HFFc6 (cell line): Measurements from ENCODE around the gene CAP2. TPM values are rescaled to one million over a fixed set of nuclear protein-coding genes. Genes with fewer than 3 reads are reported as not detected.
"Not testable (repeated sequence)": the region's sequence is repeated elsewhere in the genome, so short reads cannot be mapped to it uniquely, and the experiment has no call there.

ENCODE experiments used
- DNase-seq: peaks from one replicate; pipeline ENCODE4 v3.0.0-alpha.2; 2018
- H3K27ac Mint-ChIP-seq: 2 replicates; pipeline ENCODE4 v1.8.0; 2020; ENCODE audit warnings: mild to moderate bottlenecking, mixed read lengths
- H3K27me3 Mint-ChIP-seq: 2 replicates; pipeline ENCODE4 v1.8.0; 2021; ENCODE audit warnings: mild to moderate bottlenecking, moderate library complexity, mixed read lengths; ENCODE audit not compliant: insufficient read depth
- H3K36me3 Mint-ChIP-seq: 2 replicates; pipeline ENCODE4 v1.8.0; 2021; ENCODE audit warnings: low read depth, mixed read lengths
- H3K4me1 Mint-ChIP-seq: 2 replicates; pipeline ENCODE4 v1.8.0; 2020; ENCODE audit warnings: low read depth, mixed read lengths
- H3K4me3 Mint-ChIP-seq: 2 replicates; pipeline ENCODE4 v1.8.0; 2020; ENCODE audit warnings: mild to moderate bottlenecking, moderate library complexity, mixed read lengths
- H3K9me3 Mint-ChIP-seq: 2 replicates; pipeline ENCODE4 v1.8.0; 2020; ENCODE audit warnings: mild to moderate bottlenecking, mixed read lengths
- total RNA-seq, 6 experiments: library from RNA; stranded (reverse); fragmentation: NEBNext Ultra II Directional; extraction: Animal tissue kit (Norgen Biotek cat#: 25700); gene quantifications; 2 replicates in 1 of 6; 3 replicates in 5 of 6; pipeline ENCODE4 v1.2.3, GENCODE V29; 2021
- TF ChIP-seq, protein P1 (sequence below): fragments of 200-600 bp; sonication (generic); IDR thresholded peaks from 2 replicates; pipeline ENCODE4 v1.5.0; 2021; ENCODE audit warnings: antibody characterized with exemption, mild to moderate bottlenecking

CAP2 gene
- total RNA-seq, 6 experiments from 2014 or later, result 65.1 to 82.3 (median 67.9) TPM

DNA sequence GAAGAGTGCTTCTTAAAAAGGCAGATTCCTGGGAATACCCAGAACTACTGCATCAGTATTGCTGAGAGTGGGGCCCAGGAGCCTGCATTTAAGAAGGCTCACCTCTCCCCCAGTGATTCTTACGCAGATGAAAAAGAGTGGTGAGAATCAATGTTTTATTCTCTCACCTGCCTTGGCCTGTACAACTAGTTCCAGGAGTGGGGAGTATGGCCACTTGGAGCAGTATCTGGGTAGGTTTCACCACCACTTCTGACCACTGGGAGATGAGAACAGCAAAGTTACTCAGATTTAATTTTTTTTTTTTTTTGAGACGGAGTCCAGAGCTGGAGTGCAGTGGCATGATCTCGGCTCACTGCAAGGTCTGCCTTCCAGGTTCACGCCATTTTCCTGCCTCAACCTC lies 16.9 kb downstream of the CAP2 start:
- H3K4me3 Mint-ChIP-seq, result no peak overlapping the region
- peaks cover 2% of the 10 kb centered on the region for H3K27me3 Mint-ChIP-seq
- peaks cover 11% of the 10 kb centered on the region; the same call in 1 of the 2 replicates for H3K9me3 Mint-ChIP-seq
- peaks cover 60% of the 10 kb centered on the region for H3K4me1 Mint-ChIP-seq
- TF ChIP-seq, protein P1, sequence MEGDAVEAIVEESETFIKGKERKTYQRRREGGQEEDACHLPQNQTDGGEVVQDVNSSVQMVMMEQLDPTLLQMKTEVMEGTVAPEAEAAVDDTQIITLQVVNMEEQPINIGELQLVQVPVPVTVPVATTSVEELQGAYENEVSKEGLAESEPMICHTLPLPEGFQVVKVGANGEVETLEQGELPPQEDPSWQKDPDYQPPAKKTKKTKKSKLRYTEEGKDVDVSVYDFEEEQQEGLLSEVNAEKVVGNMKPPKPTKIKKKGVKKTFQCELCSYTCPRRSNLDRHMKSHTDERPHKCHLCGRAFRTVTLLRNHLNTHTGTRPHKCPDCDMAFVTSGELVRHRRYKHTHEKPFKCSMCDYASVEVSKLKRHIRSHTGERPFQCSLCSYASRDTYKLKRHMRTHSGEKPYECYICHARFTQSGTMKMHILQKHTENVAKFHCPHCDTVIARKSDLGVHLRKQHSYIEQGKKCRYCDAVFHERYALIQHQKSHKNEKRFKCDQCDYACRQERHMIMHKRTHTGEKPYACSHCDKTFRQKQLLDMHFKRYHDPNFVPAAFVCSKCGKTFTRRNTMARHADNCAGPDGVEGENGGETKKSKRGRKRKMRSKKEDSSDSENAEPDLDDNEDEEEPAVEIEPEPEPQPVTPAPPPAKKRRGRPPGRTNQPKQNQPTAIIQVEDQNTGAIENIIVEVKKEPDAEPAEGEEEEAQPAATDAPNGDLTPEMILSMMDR, result peak; percentile 28; the same call in 1 of the 2 replicates
- H3K36me3 Mint-ChIP-seq, result peaks cover 56% of the 10 kb centered on the region
- no peak for DNase-seq
- no peak overlapping the region; the same call in 1 of the 2 replicates for H3K27ac Mint-ChIP-seq

DNA sequence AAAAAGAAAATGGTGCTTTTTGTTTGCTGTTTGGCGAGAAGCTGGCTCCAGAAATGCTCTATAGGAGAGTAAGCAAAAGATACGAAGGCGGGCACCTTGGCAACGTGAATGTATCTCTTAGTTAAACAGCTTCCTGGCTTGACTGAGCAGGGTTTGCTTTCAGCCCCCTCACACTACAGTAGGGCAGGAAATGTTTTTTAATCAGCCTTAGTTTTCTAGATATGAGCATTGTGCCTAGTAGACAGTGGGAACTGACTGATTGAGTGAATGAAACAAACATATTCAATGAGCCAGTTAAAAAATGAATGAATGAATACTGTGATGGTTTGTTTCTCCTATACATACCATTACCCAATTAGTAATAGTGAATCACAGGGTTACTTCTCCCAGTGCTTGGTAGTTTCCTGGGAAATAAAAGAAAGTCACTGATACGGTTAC lies 19.9 kb downstream of the CAP2 start:
- H3K27me3 Mint-ChIP-seq, result peaks cover 2% of the 10 kb centered on the region
- H3K36me3 Mint-ChIP-seq, result peaks cover 51% of the 10 kb centered on the region
- TF ChIP-seq, protein P1, result no peak
- H3K4me3 Mint-ChIP-seq, result peak overlapping the region; percentile 79
- peak overlapping the region; percentile 94 for H3K27ac Mint-ChIP-seq
- peaks cover 6% of the 10 kb centered on the region; the same call in 1 of the 2 replicates for H3K9me3 Mint-ChIP-seq
- DNase-seq, result peak; percentile 76
- peaks cover 73% of the 10 kb centered on the region for H3K4me1 Mint-ChIP-seq

DNA sequence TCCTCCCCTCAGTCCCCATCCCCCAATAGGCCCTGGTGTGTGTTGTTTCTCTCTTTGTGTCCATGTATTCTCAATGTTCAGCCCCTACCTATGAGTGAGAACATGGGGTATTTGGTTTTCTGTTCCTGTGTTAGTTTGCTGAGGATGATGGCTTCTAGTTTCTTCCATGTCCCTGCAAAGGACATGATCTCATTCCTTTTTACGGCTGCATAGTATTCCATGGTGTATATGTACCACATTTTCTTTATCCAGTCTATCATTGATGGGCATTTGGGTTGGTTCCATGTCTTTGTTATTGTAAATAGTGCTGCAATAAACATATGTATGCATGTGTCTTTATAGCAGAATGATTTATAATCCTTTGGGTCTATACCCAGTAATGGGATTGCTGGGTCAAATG lies 21.0 kb downstream of the CAP2 start:
- H3K4me1 Mint-ChIP-seq, result peaks cover 84% of the 10 kb centered on the region
- DNase-seq, result not testable (repeated sequence)

DNA sequence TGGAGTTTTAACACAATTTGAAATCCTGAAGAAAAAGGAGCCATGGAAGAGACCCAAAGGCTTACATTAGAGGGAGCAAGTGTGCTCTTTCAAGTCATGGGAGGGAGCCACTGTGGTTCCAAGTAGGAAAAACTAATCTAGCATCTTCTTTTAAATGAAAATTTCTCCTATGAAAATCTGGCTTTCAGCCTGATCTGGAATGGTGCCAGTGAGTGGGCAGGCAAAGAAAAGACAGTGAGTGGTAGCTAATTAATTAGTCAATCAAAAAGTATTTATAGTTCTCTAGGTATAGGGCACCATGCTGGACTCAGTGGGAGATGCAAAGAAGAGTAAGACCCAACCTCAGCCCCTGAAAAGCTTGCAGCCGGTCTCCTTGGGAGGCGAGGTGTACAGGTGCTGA lies 21.9 kb downstream of the CAP2 start:
- no peak overlapping the region for H3K4me3 Mint-ChIP-seq
- H3K9me3 Mint-ChIP-seq, result peaks cover 5% of the 10 kb centered on the region; the same call in 1 of the 2 replicates
- no peak for DNase-seq
- peaks cover 91% of the 10 kb centered on the region for H3K4me1 Mint-ChIP-seq
- TF ChIP-seq, protein P1, result no peak
- H3K27ac Mint-ChIP-seq, result peak overlapping the region; percentile 94
- peaks cover 2% of the 10 kb centered on the region for H3K27me3 Mint-ChIP-seq
- peaks cover 36% of the 10 kb centered on the region for H3K36me3 Mint-ChIP-seq

More for the DNA sequence above, 21.0 kb downstream of the CAP2 start:
- not testable (repeated sequence) for H3K4me3 Mint-ChIP-seq, H3K27me3 Mint-ChIP-seq, H3K9me3 Mint-ChIP-seq
- peak overlapping the region; percentile 94 for H3K27ac Mint-ChIP-seq
- H3K36me3 Mint-ChIP-seq, result peaks cover 44% of the 10 kb centered on the region

DNA sequence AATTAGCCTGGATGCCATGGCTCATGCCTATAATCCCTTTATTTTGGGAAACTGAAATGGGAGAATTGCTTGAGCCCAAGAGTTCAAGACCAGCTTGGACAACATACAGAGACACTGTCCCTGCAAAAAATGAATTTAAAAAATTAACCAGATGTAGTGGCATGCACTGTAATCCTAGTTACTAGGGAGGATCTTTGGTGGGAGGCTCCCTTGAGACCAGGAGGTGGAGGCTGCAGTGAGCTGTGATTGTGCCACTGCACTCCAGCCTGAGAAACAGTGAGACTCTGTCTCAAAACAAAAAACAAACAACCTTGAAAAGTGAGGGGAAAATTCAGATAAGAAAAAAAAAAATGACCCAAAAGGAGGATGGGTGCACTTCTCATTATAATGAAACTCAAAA lies 23.4 kb downstream of the CAP2 start:
- peaks cover 98% of the 10 kb centered on the region for H3K4me1 Mint-ChIP-seq
- no peaks in the 10 kb centered on the region for H3K9me3 Mint-ChIP-seq
- peaks cover 2% of the 10 kb centered on the region for H3K27me3 Mint-ChIP-seq
- peak overlapping the region; percentile 62 for H3K4me3 Mint-ChIP-seq
- TF ChIP-seq, protein P1, result no peak
- peak overlapping the region; percentile 94 for H3K27ac Mint-ChIP-seq
- peaks cover 36% of the 10 kb centered on the region for H3K36me3 Mint-ChIP-seq
- no peak for DNase-seq

DNA sequence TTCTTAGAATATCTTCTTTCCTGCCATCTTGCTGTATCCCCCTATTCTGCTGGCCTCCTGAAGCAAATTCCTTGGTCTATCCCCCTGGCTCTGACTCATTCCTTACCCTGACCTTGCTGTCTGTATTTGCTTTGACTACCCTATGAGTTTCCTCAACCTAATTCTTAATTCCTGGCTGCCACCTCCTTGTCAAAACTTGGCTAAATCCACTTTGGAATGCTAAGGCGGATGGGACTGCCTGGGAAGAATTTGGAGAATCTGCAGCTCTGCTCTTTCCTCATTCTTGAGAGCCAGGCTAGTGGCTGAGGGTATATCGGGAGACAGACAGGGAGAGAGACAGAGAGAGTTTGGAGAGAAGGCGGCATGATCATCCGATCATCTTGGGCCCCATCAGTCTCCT lies 24.4 kb downstream of the CAP2 start:
- Mint-ChIP-seq H3K36me3 (peaks cover 38% of the 10 kb centered on the region), H3K27me3 (peaks cover 2% of the 10 kb centered on the region), H3K9me3 (no peaks in the 10 kb centered on the region), H3K4me1 (peaks cover 89% of the 10 kb centered on the region), H3K4me3 (peak overlapping the region; percentile 89), H3K27ac (peak overlapping the region; percentile 94)
- TF ChIP-seq, protein P1, result no peak
- DNase-seq, result peak; percentile 91
